HepG2 (cell line): Measurements from ENCODE around the gene TBX18.

Experiments
- CTCF ChIP-seq: sonication (generic); formaldehyde crosslinking; IDR thresholded peaks from 2 replicates; pipeline ENCODE4 v1.5.0; 2020; ENCODE audit warnings: mild to moderate bottlenecking, missing genetic modification reagents, moderate library complexity
- HDAC2 ChIP-seq: sonication (generic); formaldehyde crosslinking; IDR thresholded peaks from 2 replicates; pipeline ENCODE4 v1.4.0; 2020; ENCODE audit warnings: missing genetic modification reagents
- KLF9 ChIP-seq: IDR thresholded peaks from 2 replicates; pipeline ENCODE4 v1.6.1; 2016; ENCODE audit warnings: low read depth
- MAFF ChIP-seq: IDR thresholded peaks from 2 replicates; pipeline ENCODE4 v1.6.1; 2011; ENCODE audit warnings: low read depth, low read length, improper control_type of control experiment
- NFIC ChIP-seq: IDR thresholded peaks from 2 replicates; pipeline ENCODE4 v1.6.1; 2012; ENCODE audit warnings: mild to moderate bottlenecking, low read length, inconsistent platforms
- POLR2A ChIP-seq, 2 experiments: IDR thresholded peaks; 2 replicates each; pipeline ENCODE4 v1.6.1; 2011; ENCODE audit warnings: low read depth in 2 of 2, low read length in 2 of 2, mild to moderate bottlenecking in 1 of 2, moderate library complexity in 1 of 2; ENCODE audit not compliant: insufficient read depth in 1 of 2
- RBFOX2 ChIP-seq: fragments of 200-400 bp; formaldehyde crosslinking; IDR thresholded peaks from 2 replicates; pipeline ENCODE4 v1.6.1; 2017; ENCODE audit warnings: low read depth, mild to moderate bottlenecking, low read length
- SOX6 ChIP-seq, 2 experiments: fragments of 450-650 bp in 1 of 2; sonication (generic) in 1 of 2; formaldehyde crosslinking in 1 of 2; IDR thresholded peaks; 2 replicates each; pipeline versions ENCODE4 v1.4.0 to v1.6.1; 2017 to 2020; ENCODE audit warnings: antibody characterized with exemption in 1 of 2, mild to moderate bottlenecking in 1 of 2, missing genetic modification reagents in 1 of 2
- TOE1 ChIP-seq: sonication (generic); formaldehyde crosslinking; IDR thresholded peaks from 2 replicates; pipeline ENCODE4 v1.4.0; 2020; ENCODE audit warnings: mild to moderate bottlenecking, missing genetic modification reagents
- XBP1 ChIP-seq: sonication (generic); formaldehyde crosslinking; IDR thresholded peaks from 2 replicates; pipeline ENCODE4 v1.5.0; 2020; ENCODE audit warnings: missing genetic modification reagents
- ZNF33B ChIP-seq: sonication (generic); formaldehyde crosslinking; IDR thresholded peaks from 2 replicates; pipeline ENCODE4 v1.5.1; 2020; ENCODE audit warnings: mild to moderate bottlenecking, missing genetic modification reagents
- ZNF747 ChIP-seq: sonication (generic); formaldehyde crosslinking; IDR thresholded peaks from 2 replicates; pipeline ENCODE4 v1.8.1; 2023; ENCODE audit warnings: missing genetic modification reagents, mild to moderate bottlenecking, borderline replicate concordance
- ZNF879 ChIP-seq: sonication (generic); formaldehyde crosslinking; IDR thresholded peaks from 2 replicates; pipeline ENCODE4 v1.8.1; 2023; ENCODE audit warnings: missing genetic modification reagents

GRCh38 chr6:84791233-84791632, 26.8 kb upstream of the TBX18 start:
- TF ChIP-seq MAFF (peak; percentile 44; the same call in 1 of the 2 replicates), RBFOX2 (no peak), TOE1 (CRISPR knock-in tag) (no peak), ZNF747 (CRISPR knock-in tag) (no peak), NFIC (no peak), HDAC2 (CRISPR knock-in tag) (no peak), CTCF (CRISPR knock-in tag) (no peak), ZNF33B (CRISPR knock-in tag) (no peak), ZNF879 (CRISPR knock-in tag) (no peak), SOX6 (IDR thresholded peaks at IDR 0.05) (no peak), SOX6 (CRISPR knock-in tag; IDR thresholded peaks at IDR 0.05) (no peak), KLF9 (no peak), POLR2A (IDR thresholded peaks at IDR 0.05; ENCODE audit: insufficient read depth in 1 of 2, low read depth in 2 of 2, low read length in 2 of 2) (no peak), XBP1 (CRISPR knock-in tag) (no peak)
